ENCODE results near the gene PHACTR3. TPM values are rescaled to one million over a fixed set of nuclear protein-coding genes. Genes with fewer than 3 reads are reported as not detected.
"Not testable (repeated sequence)": the region's sequence is repeated elsewhere in the genome, so short reads cannot be mapped to it uniquely, and the experiment has no call there.

Gene PHACTR3
- total RNA-seq, 1 donor: under 0.01 TPM

- DNase-seq (ENCODE audit: low read depth in 2 of 3, low spot score in 2 of 3): no peak
These were observed 280.2 kb downstream of the PHACTR3 start for GRCh38 chr20:59884494-59884893.

- DNase-seq (ENCODE audit: low read depth in 2 of 3, low spot score in 2 of 3): no peak
These were observed 283.7 kb downstream of the PHACTR3 start for GRCh38 chr20:59888050-59888449.

GRCh38 chr20:59890035-59890434, 285.7 kb downstream of the PHACTR3 start:
- DNase-seq (ENCODE audit: low read depth in 2 of 3, low spot score in 2 of 3): not testable (repeated sequence)

GRCh38 chr20:59891581-59891980, 287.2 kb downstream of the PHACTR3 start:
- no peak for DNase-seq (ENCODE audit: low read depth in 2 of 3, low spot score in 2 of 3)

GRCh38 chr20:59895908-59896307, 291.6 kb downstream of the PHACTR3 start:
- DNase-seq (ENCODE audit: low read depth in 2 of 3, low spot score in 2 of 3): no peak

Small RNA genes within 50 kb of the gene (small RNA-seq; reads per million reads assigned to genes)
- gene RNU7-141P: not detected
